DMS153 treated with DMSO at 0.1 percent for 48 hours (cell line): ENCODE data around the gene CLEC12A.

Source experiments
- DNase-seq: peaks from one replicate; lab custom pipeline; 2025; ENCODE audit not compliant: unreplicated experiment; lab: John Stamatoyannopoulos, UW

The CLEC12A gene

GRCh38 chr12:10031771-10032175 is 60.6 kb downstream of the CLEC12A start:
- DNase-seq, result no peak

- peak; percentile 18 for DNase-seq
These were observed 62.8 kb downstream of the CLEC12A start for GRCh38 chr12:10033783-10034545.
